Upper lobe of right lung (tissue), 1 donor: ENCODE measurements around the gene RPL10. TPM values are rescaled to one million over a fixed set of nuclear protein-coding genes. Genes with fewer than 3 reads are reported as not detected.
A peak's percentile ranks its signal among the peaks of the same experiment; 100 is the strongest.

Source experiments
- ATAC-seq: fragments of 200-7000 bp; cut with Tn5 transposase; one replicate; pipeline ENCODE4 v1.9.1; 2020; ENCODE audit warnings: mild to moderate bottlenecking, moderate library complexity
- DNase-seq: peaks from one replicate; pipeline ENCODE4 v3.0.0-alpha.2; 2020
- H3K27ac ChIP-seq: fragments of 200-600 bp; one replicate; pipeline ENCODE4 v1.8.0; 2022
- H3K27me3 ChIP-seq: fragments of 200-600 bp; one replicate; pipeline ENCODE4 v1.8.0; 2022; ENCODE audit warnings: mild to moderate bottlenecking
- H3K36me3 ChIP-seq: fragments of 200-600 bp; one replicate; pipeline ENCODE4 v1.8.0; 2022
- H3K4me1 ChIP-seq: fragments of 200-600 bp; one replicate; pipeline ENCODE4 v1.8.0; 2022
- H3K4me3 ChIP-seq: fragments of 200-600 bp; one replicate; pipeline ENCODE4 v1.8.0; 2022; ENCODE audit warnings: mild to moderate bottlenecking
- H3K9me3 ChIP-seq: fragments of 200-600 bp; one replicate; pipeline ENCODE4 v1.8.0; 2022
- intact Hi-C: fragments of 100-400 bp; cut with DNase I; formaldehyde crosslinking; loops from one replicate; pipeline ENCODE4 v1.11.0; 2022
- total RNA-seq: library from RNA; stranded (reverse); fragmentation: NEBNext Ultra II Directional; extraction: Animal tissue kit (Norgen Biotek cat#: 25700); gene quantifications from one replicate; pipeline ENCODE4 v1.2.1, GENCODE V29; 2021
- TF ChIP-seq, protein P1 (sequence below): fragments of 200-600 bp; IDR thresholded peaks from one replicate; pipeline ENCODE4 v1.8.0; 2022; ENCODE audit warnings: antibody characterized with exemption
- donor health status: DM: no; HTN: yes; CAD: no; lungs with severe emphysema.

RPL10 gene
- total RNA-seq, 1 donor from 2014 or later: 2,677 TPM

DNA sequence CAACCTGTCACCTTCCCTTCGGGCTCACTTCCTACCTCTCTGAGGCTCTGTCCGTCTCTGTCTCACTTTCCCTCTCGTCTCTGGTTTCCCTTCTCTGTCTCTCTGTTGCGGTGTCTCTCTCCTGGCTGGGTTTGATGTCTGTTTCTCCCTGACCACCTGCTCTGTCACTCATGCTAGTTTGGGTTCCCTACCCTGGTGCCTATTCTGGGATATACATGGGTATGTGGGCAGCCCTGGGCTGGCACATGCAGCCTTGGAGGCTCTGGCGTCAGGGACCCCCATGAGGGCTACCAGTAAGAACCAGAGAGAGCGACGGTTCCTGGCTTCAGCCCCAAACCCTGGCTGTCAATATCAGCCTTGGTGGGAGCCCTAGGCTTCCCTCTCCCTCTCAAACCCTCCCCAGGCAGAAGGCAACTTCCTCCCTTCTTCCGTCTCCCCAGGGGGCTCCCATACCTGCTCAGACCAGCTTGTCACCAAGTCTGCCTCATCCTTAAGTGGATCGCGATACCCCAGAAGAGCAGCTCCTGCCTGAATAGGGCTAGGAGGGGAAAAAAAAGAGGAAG is 10.6 kb downstream of the RPL10 start:
- Histone ChIP-seq H3K9me3 (no peaks in the 10 kb centered on the region), H3K36me3 (peaks cover 3% of the 10 kb centered on the region), H3K4me3 (peak overlapping the region; percentile 50), H3K4me1 (peaks cover 7% of the 10 kb centered on the region), H3K27ac (peak overlapping the region; percentile 76), H3K27me3 (no peaks in the 10 kb centered on the region)
- DNase-seq (no peak), ATAC-seq (no peak)
- TF ChIP-seq, protein P1, sequence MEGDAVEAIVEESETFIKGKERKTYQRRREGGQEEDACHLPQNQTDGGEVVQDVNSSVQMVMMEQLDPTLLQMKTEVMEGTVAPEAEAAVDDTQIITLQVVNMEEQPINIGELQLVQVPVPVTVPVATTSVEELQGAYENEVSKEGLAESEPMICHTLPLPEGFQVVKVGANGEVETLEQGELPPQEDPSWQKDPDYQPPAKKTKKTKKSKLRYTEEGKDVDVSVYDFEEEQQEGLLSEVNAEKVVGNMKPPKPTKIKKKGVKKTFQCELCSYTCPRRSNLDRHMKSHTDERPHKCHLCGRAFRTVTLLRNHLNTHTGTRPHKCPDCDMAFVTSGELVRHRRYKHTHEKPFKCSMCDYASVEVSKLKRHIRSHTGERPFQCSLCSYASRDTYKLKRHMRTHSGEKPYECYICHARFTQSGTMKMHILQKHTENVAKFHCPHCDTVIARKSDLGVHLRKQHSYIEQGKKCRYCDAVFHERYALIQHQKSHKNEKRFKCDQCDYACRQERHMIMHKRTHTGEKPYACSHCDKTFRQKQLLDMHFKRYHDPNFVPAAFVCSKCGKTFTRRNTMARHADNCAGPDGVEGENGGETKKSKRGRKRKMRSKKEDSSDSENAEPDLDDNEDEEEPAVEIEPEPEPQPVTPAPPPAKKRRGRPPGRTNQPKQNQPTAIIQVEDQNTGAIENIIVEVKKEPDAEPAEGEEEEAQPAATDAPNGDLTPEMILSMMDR: no peak
- intact Hi-C loops: no loop called here

DNA sequence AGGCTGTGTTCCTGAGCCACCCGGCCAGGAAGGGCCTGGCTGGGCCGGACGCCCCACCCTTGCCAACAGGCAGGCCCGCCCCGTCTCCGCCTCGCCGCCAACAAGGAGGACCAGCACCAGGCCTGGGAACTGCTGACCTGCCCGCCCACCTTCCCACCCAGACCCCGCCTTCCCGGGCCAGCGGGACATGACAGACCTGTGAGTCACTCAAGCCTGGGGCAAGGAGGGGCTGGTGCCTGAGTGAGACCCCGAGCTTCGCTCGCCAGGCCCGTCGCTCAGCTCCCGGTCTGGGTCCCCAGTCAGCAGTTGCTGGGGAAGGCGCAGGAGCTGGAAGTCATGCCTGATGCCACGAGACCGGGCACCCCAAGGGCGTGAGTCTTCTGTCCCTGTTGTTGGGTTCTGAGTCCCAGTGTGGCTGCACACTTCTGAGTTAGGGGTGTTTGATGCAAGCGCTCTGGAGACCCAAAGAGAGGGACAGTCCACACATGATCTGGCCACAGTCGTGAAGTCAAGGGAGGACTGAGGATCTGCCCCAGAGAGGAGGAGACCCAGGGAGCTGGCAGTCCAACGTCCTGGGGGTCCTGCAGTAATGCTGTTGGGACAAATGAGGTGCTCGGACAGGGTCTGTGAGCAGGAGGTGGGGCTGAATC is 11.2 kb downstream of the RPL10 start, which contains the start of gene DNASE1L1:
TSS of gene DNASE1L1 (minus strand) at position 33 of the 650 bp plus-strand sequence. CDS start 3,686 bp downstream, outside the sequence.
- Histone ChIP-seq H3K4me3 (peak within 1 kb of the TSS; percentile 50), H3K36me3 (peaks cover 6% of the 10 kb centered on the region), H3K27me3 (no peaks in the 10 kb centered on the region), H3K4me1 (peaks cover 7% of the 10 kb centered on the region), H3K27ac (peak within 1 kb of the TSS; percentile 76), H3K9me3 (no peaks in the 10 kb centered on the region)
- ATAC-seq (peak; percentile 86), DNase-seq (peak; percentile 92)
- intact Hi-C loops: no loop called here
- TF ChIP-seq, protein P1: no peak

DNA sequence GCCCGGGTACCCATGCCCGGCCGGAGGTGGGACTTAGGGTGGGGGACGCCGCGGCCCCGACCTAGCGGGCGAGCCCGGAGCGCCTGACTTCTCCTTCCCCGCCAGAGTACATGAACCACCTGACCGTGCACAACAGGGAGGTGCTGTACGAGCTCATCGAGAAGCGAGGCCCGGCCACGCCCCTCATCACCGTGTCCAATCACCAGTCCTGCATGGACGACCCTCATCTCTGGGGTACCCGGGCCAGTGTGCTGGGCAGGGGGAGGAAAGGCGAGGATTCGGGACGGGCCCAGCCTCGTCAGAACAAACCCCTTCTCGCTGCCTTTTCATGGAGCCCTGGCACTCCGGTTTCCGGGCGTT is 13.8 kb downstream of the RPL10 start:
- Histone ChIP-seq H3K27me3 (no peaks in the 10 kb centered on the region), H3K4me3 (peak overlapping the region; percentile 71), H3K9me3 (no peaks in the 10 kb centered on the region), H3K36me3 (peaks cover 6% of the 10 kb centered on the region), H3K4me1 (peaks cover 7% of the 10 kb centered on the region), H3K27ac (peak overlapping the region; percentile 92)
- ATAC-seq (peak; percentile 77), DNase-seq (peak; percentile 88)
- TF ChIP-seq, protein P1: no peak
- intact Hi-C loops: no loop called here

DNA sequence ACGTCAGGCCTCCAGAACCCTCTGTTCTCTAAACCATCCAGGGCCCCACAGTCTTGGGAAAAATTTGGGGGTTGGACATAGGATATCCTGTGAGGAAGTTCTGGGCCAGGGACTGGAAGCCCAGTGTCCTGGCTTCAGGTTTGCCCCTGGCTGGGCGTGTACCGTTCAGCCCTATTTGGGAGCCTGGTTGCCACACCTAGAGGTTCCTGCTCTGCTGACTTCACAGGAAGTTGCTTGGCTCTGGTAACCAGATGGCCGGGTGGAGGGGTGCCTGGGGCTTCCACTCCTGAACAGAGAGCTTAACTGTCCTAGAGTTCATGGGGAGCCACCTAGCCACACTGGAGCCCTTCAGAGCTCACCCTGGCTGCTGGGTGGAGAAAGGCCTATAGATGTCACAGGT is 14.3 kb downstream of the RPL10 start:
- Histone ChIP-seq H3K27ac (peak overlapping the region; percentile 92), H3K27me3 (no peaks in the 10 kb centered on the region), H3K4me3 (peak overlapping the region; percentile 71), H3K4me1 (peaks cover 7% of the 10 kb centered on the region), H3K36me3 (peaks cover 6% of the 10 kb centered on the region), H3K9me3 (no peaks in the 10 kb centered on the region)
- TF ChIP-seq, protein P1: no peak
- ATAC-seq: peak; percentile 21
- intact Hi-C loops: no loop called here
- DNase-seq: no peak

DNA sequence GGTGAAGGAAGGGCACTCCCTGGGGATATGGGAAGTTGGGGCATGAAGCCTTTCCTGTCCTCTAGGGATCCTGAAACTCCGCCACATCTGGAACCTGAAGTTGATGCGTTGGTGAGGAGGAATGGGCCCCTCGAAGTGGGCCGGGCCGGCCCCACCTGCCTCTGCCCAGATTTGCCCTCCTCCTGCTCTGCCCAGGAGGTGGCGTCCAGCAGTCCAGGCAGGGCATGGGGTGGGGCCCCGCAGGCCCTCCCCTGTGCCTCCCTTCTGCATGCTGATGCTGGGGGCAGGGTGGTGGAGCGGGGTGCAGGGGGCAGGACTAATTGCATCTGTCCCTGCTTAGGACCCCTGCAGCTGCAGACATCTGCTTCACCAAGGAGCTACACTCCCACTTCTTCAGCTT is 15.0 kb downstream of the RPL10 start:
- H3K4me1 ChIP-seq: peaks cover 7% of the 10 kb centered on the region
- intact Hi-C loops: no loop called here
- no peak overlapping the region for H3K27ac ChIP-seq
- no peak overlapping the region for H3K4me3 ChIP-seq
- H3K9me3 ChIP-seq: no peaks in the 10 kb centered on the region
- no peaks in the 10 kb centered on the region for H3K27me3 ChIP-seq
- no peak for DNase-seq
- TF ChIP-seq, protein P1: no peak
- H3K36me3 ChIP-seq: peaks cover 6% of the 10 kb centered on the region
- ATAC-seq: no peak
